WERI-Rb-1 (cell line): ENCODE results near the gene IER3IP1.

Source experiments
- DNase-seq: peaks from one replicate; pipeline ENCODE4 v3.0.0-alpha.2; 2020
- H3K27ac ChIP-seq: fragments of 250-450 bp; sonication (Bioruptor Pico); 2 replicates; pipeline ENCODE4 v1.5.1; 2020; ENCODE audit warnings: mild to moderate bottlenecking, moderate library complexity
- H3K27me3 ChIP-seq: fragments of 250-450 bp; sonication (Bioruptor Pico); 2 replicates; pipeline ENCODE4 v1.5.1; 2021; ENCODE audit warnings: mild to moderate bottlenecking, low read depth, moderate library complexity; ENCODE audit not compliant: insufficient read depth, severe bottlenecking
- H3K36me3 ChIP-seq: fragments of 250-450 bp; sonication (Bioruptor Pico); 2 replicates; pipeline ENCODE4 v1.5.1; 2020; ENCODE audit warnings: mild to moderate bottlenecking, moderate library complexity
- H3K4me3 ChIP-seq: 2 replicates; pipeline ENCODE4 v1.5.1; 2011; ENCODE audit warnings: low read depth, mild to moderate bottlenecking, control low read depth, low read length
- H3K9me3 ChIP-seq: fragments of 250-450 bp; sonication (Bioruptor Pico); 2 replicates; pipeline ENCODE4 v1.5.1; 2021; ENCODE audit warnings: mild to moderate bottlenecking, moderate library complexity; ENCODE audit not compliant: severe bottlenecking
- TF ChIP-seq, protein P1 (sequence below): IDR thresholded peaks from 2 replicates; pipeline ENCODE4 v1.5.1; 2011; ENCODE audit warnings: low read depth, mild to moderate bottlenecking, control low read depth, inconsistent platforms, low read length

The IER3IP1 gene

DNA sequence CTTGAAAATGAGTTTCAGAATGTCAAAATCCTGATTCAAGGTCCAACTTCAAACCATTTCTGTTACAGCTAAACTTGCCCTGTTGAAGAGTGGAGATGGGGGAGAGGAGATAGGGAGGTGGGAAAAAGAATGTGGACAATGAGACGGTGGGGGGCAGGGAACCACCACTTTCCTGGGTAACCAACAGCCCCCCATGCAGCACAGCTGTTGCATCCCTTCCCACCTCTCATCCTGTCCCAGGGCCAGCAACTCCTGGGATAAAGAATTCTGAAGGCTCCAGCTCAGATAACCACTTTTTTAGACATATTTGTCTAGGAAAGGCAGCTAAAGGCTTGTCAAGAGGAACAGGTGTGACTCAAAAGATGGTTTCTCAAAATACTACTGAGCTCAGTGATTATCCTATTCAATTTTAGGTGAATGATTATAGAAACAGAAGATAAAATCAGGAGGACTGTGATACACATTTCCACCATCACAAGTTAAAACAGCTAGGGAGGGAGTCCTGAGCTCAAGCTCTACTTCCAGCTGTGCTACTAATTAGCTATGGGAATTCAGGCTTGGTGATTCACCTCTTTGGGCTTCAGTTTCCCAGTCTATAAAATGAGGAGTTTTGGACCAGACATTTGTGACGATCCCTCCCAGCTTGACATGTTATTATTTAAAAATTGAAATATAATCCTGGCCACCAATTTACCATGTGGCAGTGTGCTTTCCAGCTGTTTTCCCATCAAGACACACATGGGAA lies 62.2 kb downstream of the IER3IP1 start:
- Histone ChIP-seq H3K9me3 (no peaks in the 10 kb centered on the region), H3K27ac (no peak overlapping the region), H3K36me3 (peaks cover 29% of the 10 kb centered on the region), H3K4me3 (no peak overlapping the region), H3K27me3 (no peaks in the 10 kb centered on the region)
- TF ChIP-seq, protein P1, sequence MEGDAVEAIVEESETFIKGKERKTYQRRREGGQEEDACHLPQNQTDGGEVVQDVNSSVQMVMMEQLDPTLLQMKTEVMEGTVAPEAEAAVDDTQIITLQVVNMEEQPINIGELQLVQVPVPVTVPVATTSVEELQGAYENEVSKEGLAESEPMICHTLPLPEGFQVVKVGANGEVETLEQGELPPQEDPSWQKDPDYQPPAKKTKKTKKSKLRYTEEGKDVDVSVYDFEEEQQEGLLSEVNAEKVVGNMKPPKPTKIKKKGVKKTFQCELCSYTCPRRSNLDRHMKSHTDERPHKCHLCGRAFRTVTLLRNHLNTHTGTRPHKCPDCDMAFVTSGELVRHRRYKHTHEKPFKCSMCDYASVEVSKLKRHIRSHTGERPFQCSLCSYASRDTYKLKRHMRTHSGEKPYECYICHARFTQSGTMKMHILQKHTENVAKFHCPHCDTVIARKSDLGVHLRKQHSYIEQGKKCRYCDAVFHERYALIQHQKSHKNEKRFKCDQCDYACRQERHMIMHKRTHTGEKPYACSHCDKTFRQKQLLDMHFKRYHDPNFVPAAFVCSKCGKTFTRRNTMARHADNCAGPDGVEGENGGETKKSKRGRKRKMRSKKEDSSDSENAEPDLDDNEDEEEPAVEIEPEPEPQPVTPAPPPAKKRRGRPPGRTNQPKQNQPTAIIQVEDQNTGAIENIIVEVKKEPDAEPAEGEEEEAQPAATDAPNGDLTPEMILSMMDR = no peak
- no peak for DNase-seq

DNA sequence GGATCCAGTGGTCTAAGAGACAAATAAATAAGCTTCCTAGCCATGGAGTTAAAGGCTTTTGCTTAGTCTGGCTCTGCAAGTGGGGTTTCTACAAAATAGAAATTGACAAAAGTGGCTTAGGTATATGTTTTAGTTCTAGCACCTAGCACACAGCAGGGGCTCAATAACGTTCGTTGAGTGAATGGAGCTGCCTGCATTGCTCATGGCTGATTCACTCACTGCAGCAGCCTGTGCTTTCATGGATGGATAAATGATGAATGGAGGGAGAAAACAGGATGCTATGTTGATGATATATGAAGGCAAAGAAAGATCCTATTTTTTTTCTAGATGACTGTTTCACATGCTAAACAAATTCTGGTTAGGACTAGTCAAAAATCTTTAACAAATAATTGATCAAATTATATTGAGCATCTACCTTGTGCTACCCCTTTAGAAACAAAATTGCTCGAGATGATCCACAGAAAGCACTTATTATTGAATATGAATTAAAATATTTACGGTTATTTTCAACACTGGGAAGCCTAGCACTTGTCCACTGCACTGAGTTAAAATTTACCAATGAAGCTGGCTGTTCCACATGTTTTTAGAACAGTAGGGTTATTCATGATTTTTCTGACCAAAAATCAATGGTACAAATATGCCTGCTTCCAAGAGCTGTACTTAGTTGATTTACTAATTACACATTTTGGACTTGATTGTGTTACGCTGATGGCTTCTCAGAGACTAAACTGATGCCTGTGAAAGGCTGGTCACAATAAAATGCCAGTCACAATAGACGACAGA lies 65.5 kb downstream of the IER3IP1 start:
- Histone ChIP-seq H3K27ac (no peak overlapping the region), H3K9me3 (no peaks in the 10 kb centered on the region), H3K27me3 (no peaks in the 10 kb centered on the region), H3K4me3 (no peak overlapping the region), H3K36me3 (peaks cover 39% of the 10 kb centered on the region)
- TF ChIP-seq, protein P1 = no peak
- no peak for DNase-seq

DNA sequence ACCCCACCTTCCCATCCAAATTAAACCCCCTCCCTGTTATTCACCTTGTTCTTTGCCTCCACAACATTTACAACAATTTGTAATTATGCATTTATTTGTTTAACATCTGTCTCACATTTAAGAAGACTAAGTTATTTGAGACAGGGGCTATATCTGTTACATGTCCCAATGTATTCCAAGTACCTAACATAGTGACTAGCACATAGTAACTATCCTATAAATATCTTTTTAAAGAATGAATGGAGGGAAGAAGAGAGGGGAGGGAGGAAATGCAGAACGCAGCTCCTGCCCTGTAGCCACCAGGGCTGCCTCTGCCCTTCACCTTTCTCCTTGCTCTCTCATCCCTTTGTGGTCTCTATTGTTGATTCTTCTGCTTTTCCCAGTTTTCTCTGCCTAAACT lies 66.4 kb downstream of the IER3IP1 start:
- no peak overlapping the region for H3K27ac ChIP-seq
- no peaks in the 10 kb centered on the region for H3K9me3 ChIP-seq
- DNase-seq = no peak
- H3K4me3 ChIP-seq = no peak overlapping the region
- H3K36me3 ChIP-seq = peaks cover 44% of the 10 kb centered on the region
- H3K27me3 ChIP-seq = no peaks in the 10 kb centered on the region
- TF ChIP-seq, protein P1 = no peak

DNA sequence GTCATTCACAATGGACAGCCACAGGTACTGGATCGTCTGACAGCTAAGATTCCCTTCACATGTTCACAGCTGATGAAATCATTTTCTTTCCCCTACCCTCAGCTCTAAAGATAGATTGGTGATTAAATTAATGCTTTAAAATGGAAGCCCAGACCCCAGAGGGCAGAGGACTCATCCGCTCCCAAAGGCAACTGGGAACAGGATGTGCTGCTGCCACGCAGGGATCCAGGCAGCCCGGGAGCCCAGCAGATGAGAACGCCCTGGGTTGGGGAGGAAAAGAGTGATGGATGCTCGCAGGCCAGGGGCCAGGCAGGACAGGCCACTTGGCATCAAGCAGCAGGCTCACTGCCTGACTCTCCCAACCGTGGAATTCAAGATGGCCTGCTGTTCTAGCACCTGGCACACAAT lies 67.2 kb downstream of the IER3IP1 start:
- DNase-seq = no peak
- Histone ChIP-seq H3K27me3 (no peaks in the 10 kb centered on the region), H3K36me3 (peaks cover 47% of the 10 kb centered on the region), H3K27ac (no peak overlapping the region), H3K4me3 (no peak overlapping the region), H3K9me3 (no peaks in the 10 kb centered on the region)
- TF ChIP-seq, protein P1 = no peak

DNA sequence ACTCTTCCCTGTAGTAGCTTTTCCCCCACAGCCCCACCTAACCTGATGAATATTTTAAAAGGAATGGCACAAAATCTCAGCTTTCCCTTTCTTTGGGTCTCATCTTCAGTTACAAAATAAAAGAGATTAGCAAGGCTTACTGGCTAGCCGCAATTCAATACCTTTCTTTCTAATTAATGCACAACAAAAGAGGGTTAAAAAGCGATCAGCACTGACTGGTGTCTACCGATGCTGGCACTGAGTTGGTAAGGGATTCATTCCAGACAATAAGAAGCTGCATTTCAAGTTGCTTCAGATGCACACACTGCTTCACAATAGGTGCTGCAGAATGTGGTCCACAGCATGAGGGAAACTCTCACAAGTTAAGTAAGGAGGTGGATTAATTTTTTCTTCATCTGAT lies 67.8 kb downstream of the IER3IP1 start:
- H3K36me3 ChIP-seq = peaks cover 47% of the 10 kb centered on the region
- H3K27me3 ChIP-seq = no peaks in the 10 kb centered on the region
- TF ChIP-seq, protein P1 = no peak
- no peaks in the 10 kb centered on the region for H3K9me3 ChIP-seq
- DNase-seq = no peak
- no peak overlapping the region for H3K4me3 ChIP-seq
- H3K27ac ChIP-seq = no peak overlapping the region
